Ovary (tissue), 9 donors: ENCODE results near the gene RAB33A. TPM values are rescaled to one million over a fixed set of nuclear protein-coding genes. Genes with fewer than 3 reads are reported as not detected.
"Not testable (repeated sequence)": the region's sequence is repeated elsewhere in the genome, so short reads cannot be mapped to it uniquely, and the experiment has no call there.

Experiments
- DNase-seq, 5 donors: peaks; one replicate each; pipeline ENCODE4 v3.0.0-alpha.2; 2019 to 2020
- H3K27ac ChIP-seq, 2 donors: fragments of 200-600 bp; one replicate each; pipeline versions ENCODE4 v1.5.1 to v1.8.0; 2019 to 2022
- H3K27me3 ChIP-seq: fragments of 200-600 bp; one replicate; pipeline ENCODE4 v1.8.0; 2022
- H3K36me3 ChIP-seq: fragments of 200-600 bp; sonication (generic); one replicate; pipeline ENCODE4 v1.5.1; 2019
- H3K4me1 ChIP-seq: one replicate; pipeline ENCODE4 v1.8.1; 2013; ENCODE audit warnings: mild to moderate bottlenecking, moderate library complexity; ENCODE audit not compliant: insufficient read depth
- H3K4me3 ChIP-seq: fragments of 200-600 bp; sonication (generic); one replicate; pipeline ENCODE4 v1.5.1; 2017
- H3K9me3 ChIP-seq, 2 donors: fragments of 200-600 bp in 1 of 2; sonication (generic) in 1 of 2; one replicate each; pipeline versions ENCODE4 v1.5.1 to v1.8.1; 2013 to 2019; ENCODE audit warnings: mild to moderate bottlenecking in 1 of 2, moderate library complexity in 1 of 2
- CTCF ChIP-seq, 3 donors: fragments of 450-650 bp in 2 of 3; fragments of 200-600 bp in 1 of 3; IDR thresholded peaks; one replicate each; pipeline versions ENCODE4 v1.5.1 to v1.8.0; 2016 to 2022; ENCODE audit warnings: antibody characterized with exemption in 3 of 3, mild to moderate bottlenecking in 1 of 3
- EP300 ChIP-seq: sonication (generic); formaldehyde crosslinking; IDR thresholded peaks from one replicate; pipeline ENCODE4 v1.6.1; 2017; ENCODE audit warnings: antibody characterized with exemption
- POLR2A ChIP-seq: fragments of 450-650 bp; IDR thresholded peaks from one replicate; pipeline ENCODE4 v1.6.1; 2017; ENCODE audit warnings: antibody characterized with exemption, mild to moderate bottlenecking, moderate library complexity
- WGBS, 3 donors: extraction: QIAGEN DNeasy Blood & Tissue Kit in 1 of 3; methylation state at CpG; one replicate each; pipeline versions ENCODE4 v1.1.5 to v1.1.7; 2013 to 2017; 5-methylcytosine and 5-hydroxymethylcytosine counted together
- intact Hi-C, 4 donors: fragments of 100-400 bp; cut with DNase I; formaldehyde crosslinking; loops; one replicate each; pipeline versions ENCODE4 v1.11.0 to v1.15.1; 2022 to 2023
- polyA plus RNA-seq, 2 donors: library from polyadenylated mRNA; stranded (reverse); fragments of 200-250 nt in 1 of 2; fragments of 350-450 nt in 1 of 2; fragmentation: Illumina TruSeq in 1 of 2; extraction: RNeasy Lipid Tissue Mini Kit (QIAGEN cat#74804) in 1 of 2; gene quantifications; one replicate each; pipeline ENCODE4 v1.2.3, GENCODE V29; 2013 to 2014
- total RNA-seq, 7 donors: library from RNA; depleted of rRNA in 2 of 7; stranded (reverse); fragments of >200 nt in 2 of 7; fragmentation: NEBNext Ultra II Directional in 3 of 7; extraction: Animal tissue kit (Norgen Biotek cat#: 25700) in 3 of 7; gene quantifications; one replicate each; pipeline versions ENCODE4 v1.1.0 to v1.2.4, GENCODE V29; 2016 to 2023
- donor health status: DM: no; HTN: no; CAD: no; lungs with moderate emphysema.
- donor health status: DM: no; HTN: no; CAD: no.
- donor health status: Bipolar disorder and iron deficiency.
- donor health status: DM: yes; HTN: yes; CAD: no.
- donor health status: DM: no; HTN: no; CAD: no.
- donor health status: DM: yes; HTN: yes; CAD: no.

Gene RAB33A
- total and polyA plus RNA-seq, 9 donors: 0.24 to 3.3 (median 1.8) TPM

DNA sequence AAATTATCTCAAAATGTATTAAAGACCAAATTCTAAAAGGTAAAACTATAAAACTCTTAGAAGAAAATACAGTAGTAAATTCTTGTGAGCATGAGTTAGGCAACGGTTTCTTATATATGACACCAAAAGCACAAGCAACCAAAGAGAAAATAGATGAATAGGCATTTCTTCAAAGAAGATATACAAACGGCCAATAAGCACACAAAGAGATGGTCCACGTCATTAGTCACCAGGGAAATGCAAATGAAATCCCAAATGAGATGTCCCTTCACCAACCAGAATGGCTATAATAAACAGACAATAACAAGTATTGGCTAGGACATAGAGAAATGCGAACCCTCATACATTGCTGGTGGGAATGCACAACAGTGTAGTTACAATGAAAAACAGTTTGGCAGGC is 44.6 kb downstream of the RAB33A start:
- Histone ChIP-seq H3K36me3 (no peaks in the 10 kb centered on the region), H3K27me3 (no peaks in the 10 kb centered on the region), H3K9me3 (no peaks in the 10 kb centered on the region), H3K27ac (no peak overlapping the region), H3K4me1 (no peaks in the 10 kb centered on the region), H3K4me3 (no peak overlapping the region)
- no peak for DNase-seq
- 64 to 78% (median 75%) methylated on average over 4 of the region's 4 CpGs for WGBS, 3 donors
- intact Hi-C loops: no loop called here
- TF ChIP-seq CTCF (IDR thresholded peaks at IDR 0.05): no peak
- TF ChIP-seq EP300: no peak
- TF ChIP-seq POLR2A: no peak

DNA sequence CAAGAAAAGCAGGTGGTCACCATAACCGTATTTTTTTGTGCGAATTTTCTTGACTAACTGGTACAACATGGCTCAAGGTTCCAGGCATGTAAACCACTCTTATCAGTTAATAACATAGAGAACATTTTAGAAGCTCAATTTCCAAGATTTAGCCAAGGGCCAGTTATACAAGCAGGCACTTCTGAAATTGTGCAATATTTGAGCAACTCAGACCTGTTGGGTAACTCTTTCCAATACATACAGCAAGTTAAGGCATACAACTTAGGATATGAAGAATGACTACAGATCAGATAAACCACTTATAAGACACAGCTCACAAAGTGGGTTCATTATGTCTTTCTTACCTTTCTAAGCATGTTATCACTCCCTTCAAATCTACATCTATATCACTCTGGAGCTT is 53.0 kb downstream of the RAB33A start:
- WGBS, 3 donors: 69 to 82% (median 73%) methylated on average over 2 of the region's 2 CpGs

DNA sequence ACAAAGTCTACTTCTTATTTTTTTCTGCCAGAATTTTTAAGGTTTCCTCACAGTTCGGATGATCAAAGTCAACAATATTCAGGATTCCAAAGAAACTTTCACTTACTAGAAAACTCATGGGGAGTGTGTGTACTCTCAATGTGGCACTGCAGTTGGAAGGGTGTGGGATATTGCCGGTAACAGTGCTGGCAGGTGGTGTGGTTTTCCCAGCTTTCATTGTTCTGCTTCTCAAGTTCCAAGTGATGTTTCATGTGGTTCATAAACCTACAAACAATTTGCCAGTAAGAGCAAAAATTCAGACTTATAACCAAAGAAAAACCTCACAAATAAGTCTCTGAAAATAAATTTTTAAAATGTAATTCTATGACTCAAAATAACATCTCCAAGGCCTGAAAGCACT is 57.1 kb downstream of the RAB33A start:
- WGBS, 3 donors: 75 to 90% (median 84%) methylated on average over 2 of the region's 2 CpGs
- intact Hi-C loops: no loop called here
- TF ChIP-seq EP300 (no peak), CTCF (IDR thresholded peaks at IDR 0.05) (no peak), POLR2A (no peak)
- Histone ChIP-seq H3K36me3 (no peaks in the 10 kb centered on the region), H3K4me3 (no peak overlapping the region), H3K27ac (no peak overlapping the region), H3K4me1 (no peaks in the 10 kb centered on the region), H3K27me3 (no peaks in the 10 kb centered on the region), H3K9me3 (no peaks in the 10 kb centered on the region)
- DNase-seq: no peak

More for the DNA sequence above, 53.0 kb downstream of the RAB33A start:
- no peaks in the 10 kb centered on the region for H3K9me3 ChIP-seq
- no peaks in the 10 kb centered on the region for H3K36me3 ChIP-seq
- H3K27ac ChIP-seq: no peak overlapping the region
- TF ChIP-seq CTCF (IDR thresholded peaks at IDR 0.05) (no peak), EP300 (no peak), POLR2A (no peak)
- no peaks in the 10 kb centered on the region for H3K27me3 ChIP-seq
- no peaks in the 10 kb centered on the region for H3K4me1 ChIP-seq
- H3K4me3 ChIP-seq: no peak overlapping the region
- DNase-seq: no peak
- intact Hi-C loops: no loop called here

DNA sequence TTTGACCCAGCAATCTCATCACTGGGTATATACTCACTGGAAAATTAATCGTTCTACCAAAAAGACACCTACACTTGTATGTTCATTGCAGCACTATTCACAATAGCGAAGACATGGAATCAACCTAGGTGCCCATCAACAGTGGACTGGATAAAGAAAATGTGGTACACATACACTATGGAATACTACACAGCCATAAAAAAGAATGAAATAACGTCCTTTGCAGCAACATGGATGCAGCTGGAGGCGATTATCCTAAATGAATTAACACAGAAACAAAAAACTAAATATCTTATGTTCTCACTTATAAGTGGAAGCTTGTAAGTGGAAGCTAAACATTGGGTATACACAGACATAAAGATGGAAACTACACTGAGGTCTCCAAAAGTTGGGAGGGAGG is 59.4 kb downstream of the RAB33A start:
- H3K36me3 ChIP-seq, H3K9me3 ChIP-seq, H3K4me3 ChIP-seq, intact Hi-C loops, H3K27ac ChIP-seq, H3K4me1 ChIP-seq, H3K27me3 ChIP-seq, DNase-seq: not testable (repeated sequence)
- 70 to 84% (median 72%) methylated on average over 4 of the region's 4 CpGs for WGBS, 3 donors

Other genes starting within 250 kb of the RAB33A start
- 10 to 100 TPM in 5 of 7 donors, 1 to 10 TPM in 2; 3.3 to 45.1 (median 24.1) TPM for gene BCORL1, start 189.3 kb upstream of the RAB33A start, total RNA-seq
- gene BCORL1, start 189.3 kb upstream of the RAB33A start, polyA plus RNA-seq: 1 to 10 TPM; 6.1 to 9.3 TPM
- gene ELF4, start 61.5 kb upstream of the RAB33A start, total RNA-seq: 10 to 100 TPM in 6 of 7 donors, 1 to 10 TPM in 1; 9.3 to 24.2 (median 20.2) TPM
- 10 to 100 TPM; 13.0 to 25.6 TPM for gene ELF4, start 61.5 kb upstream of the RAB33A start, polyA plus RNA-seq
- gene AIFM1, start 6.1 kb upstream of the RAB33A start, total RNA-seq: 10 to 100 TPM in 6 of 7 donors, 1 to 10 TPM in 1; 5.2 to 25.6 (median 20.5) TPM
- 10 to 100 TPM; 11.7 to 51.4 TPM for gene AIFM1, start 6.1 kb upstream of the RAB33A start, polyA plus RNA-seq
- gene ZNF280C, start 96.9 kb downstream of the RAB33A start, total RNA-seq: 1 to 10 TPM; 2.3 to 8.0 (median 4.9) TPM
- 1 to 10 TPM; 2.0 to 2.9 TPM for gene ZNF280C, start 96.9 kb downstream of the RAB33A start, polyA plus RNA-seq
- 10 to 100 TPM in 3 of 7 donors, 1 to 10 TPM in 4; 6.8 to 15.1 (median 10.0) TPM for gene SLC25A14, start 168.0 kb downstream of the RAB33A start, total RNA-seq
- 10 to 100 TPM; 12.4 to 16.3 TPM for gene SLC25A14, start 168.0 kb downstream of the RAB33A start, polyA plus RNA-seq
- not detected for gene GPR119, start 213.7 kb downstream of the RAB33A start, total RNA-seq
- gene GPR119, start 213.7 kb downstream of the RAB33A start, polyA plus RNA-seq: not detected
- gene RBMX2, start 230.0 kb downstream of the RAB33A start, total RNA-seq: 10 to 100 TPM; 12.8 to 20.6 (median 17.0) TPM
- gene RBMX2, start 230.0 kb downstream of the RAB33A start, polyA plus RNA-seq: 10 to 100 TPM; 24.4 to 50.2 TPM